LNCAP (cell line): ENCODE measurements around the gene PUS1.

Experiments
- TF ChIP-seq, protein P1 (sequence below): fragments of 450-650 bp; IDR thresholded peaks from 2 replicates; pipeline ENCODE4 v1.5.1; 2017; ENCODE audit warnings: mild to moderate bottlenecking

The PUS1 gene

DNA sequence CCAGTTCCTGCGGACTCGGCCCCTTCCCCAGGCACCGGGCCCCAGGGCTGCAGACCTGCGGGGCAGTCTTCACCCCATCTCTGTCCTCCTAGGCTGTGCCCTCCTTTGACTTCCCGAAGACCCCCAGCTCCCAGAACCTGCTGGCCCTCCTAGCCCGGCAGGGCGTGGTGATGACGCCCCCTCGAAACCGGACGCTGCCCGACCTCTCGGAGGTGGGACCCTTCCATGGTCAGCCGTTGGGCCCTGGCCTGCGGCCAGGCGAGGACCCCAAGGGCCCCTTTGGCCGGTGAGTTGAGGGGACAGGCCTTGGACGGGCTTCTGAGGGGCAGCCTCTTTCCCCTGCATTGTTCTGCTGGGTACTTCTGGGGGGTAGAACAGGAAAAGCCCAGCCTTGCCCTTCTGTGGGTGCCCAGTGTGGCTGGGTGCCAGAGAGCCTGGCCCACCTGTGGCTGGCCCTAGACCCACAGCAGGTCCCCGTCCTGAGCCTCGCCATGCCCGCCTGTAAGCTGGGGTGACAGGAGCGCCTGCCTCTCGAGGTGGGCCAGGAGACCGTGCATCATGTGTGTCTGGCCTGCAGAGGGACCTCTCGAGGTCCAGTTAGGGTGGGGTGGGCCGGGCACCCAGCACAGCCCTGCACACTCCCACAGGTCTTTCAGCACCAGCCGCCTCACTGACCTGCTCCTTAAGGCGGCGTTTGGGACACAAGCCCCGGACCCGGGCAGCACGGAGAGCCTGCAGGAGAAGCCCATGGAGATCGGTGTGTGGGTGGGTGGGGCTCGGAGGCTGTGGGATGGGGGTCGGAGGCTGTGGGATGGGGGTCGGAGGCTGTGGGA lies 12.6 kb upstream of the PUS1 start:
- TF ChIP-seq, protein P1, sequence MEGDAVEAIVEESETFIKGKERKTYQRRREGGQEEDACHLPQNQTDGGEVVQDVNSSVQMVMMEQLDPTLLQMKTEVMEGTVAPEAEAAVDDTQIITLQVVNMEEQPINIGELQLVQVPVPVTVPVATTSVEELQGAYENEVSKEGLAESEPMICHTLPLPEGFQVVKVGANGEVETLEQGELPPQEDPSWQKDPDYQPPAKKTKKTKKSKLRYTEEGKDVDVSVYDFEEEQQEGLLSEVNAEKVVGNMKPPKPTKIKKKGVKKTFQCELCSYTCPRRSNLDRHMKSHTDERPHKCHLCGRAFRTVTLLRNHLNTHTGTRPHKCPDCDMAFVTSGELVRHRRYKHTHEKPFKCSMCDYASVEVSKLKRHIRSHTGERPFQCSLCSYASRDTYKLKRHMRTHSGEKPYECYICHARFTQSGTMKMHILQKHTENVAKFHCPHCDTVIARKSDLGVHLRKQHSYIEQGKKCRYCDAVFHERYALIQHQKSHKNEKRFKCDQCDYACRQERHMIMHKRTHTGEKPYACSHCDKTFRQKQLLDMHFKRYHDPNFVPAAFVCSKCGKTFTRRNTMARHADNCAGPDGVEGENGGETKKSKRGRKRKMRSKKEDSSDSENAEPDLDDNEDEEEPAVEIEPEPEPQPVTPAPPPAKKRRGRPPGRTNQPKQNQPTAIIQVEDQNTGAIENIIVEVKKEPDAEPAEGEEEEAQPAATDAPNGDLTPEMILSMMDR, result no peak

DNA sequence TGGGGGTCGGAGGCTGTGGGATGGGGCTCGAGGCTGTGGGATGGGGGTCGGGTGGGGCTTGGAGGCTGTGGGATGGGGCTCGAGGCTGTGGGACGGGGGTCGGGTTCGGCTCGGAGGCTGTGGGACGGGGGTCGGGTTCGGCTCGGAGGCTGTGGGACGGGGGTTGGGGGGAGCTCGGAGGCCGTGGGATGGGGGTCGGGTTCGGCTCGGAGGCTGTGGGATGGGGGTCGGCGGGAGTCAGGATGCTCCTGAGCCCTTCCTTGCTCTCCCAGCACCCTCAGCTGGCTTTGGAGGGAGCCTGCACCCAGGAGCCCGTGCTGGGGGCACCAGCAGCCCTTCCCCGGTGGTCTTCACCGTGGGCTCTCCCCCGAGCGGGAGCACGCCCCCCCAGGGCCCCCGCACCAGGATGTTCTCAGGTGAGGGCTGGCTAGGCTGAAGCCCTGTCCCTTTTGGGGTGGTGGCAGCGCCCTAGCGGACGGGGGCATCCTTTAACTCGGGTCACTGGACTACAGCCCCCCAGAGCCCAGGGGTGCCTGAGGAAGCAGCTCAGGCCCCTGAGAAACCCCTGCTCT lies 11.9 kb upstream of the PUS1 start:
- TF ChIP-seq, protein P1, result no peak

DNA sequence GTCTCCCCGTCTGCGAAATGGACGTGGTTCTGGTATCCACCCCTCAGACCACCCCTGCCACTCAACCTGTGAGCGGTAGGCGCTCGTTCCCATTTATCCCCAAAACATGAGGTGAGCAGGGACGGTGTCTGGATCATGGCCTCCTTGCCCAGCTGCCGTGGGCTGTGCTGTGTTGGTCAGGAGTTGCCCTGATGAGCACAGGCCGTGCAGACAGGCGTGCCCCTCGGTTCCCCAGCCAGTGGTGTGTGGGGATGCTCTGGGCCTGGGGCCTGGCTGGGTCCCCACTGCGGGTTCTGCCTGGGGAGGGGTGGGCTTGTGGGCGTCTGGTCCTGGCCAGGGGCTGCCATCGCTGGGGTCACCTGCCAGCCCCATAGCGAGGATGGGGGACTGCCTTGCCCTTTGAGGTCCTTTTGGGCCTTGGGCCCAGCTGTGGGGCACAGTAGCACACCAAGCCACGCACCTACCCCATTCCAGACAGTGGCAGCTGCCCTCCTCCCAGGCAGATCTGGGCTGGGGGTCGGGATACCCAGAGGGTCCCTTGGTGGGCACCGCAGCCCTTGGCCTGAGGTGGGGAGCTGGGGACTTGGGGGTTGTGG lies 11.3 kb upstream of the PUS1 start:
- TF ChIP-seq, protein P1, result no peak

DNA sequence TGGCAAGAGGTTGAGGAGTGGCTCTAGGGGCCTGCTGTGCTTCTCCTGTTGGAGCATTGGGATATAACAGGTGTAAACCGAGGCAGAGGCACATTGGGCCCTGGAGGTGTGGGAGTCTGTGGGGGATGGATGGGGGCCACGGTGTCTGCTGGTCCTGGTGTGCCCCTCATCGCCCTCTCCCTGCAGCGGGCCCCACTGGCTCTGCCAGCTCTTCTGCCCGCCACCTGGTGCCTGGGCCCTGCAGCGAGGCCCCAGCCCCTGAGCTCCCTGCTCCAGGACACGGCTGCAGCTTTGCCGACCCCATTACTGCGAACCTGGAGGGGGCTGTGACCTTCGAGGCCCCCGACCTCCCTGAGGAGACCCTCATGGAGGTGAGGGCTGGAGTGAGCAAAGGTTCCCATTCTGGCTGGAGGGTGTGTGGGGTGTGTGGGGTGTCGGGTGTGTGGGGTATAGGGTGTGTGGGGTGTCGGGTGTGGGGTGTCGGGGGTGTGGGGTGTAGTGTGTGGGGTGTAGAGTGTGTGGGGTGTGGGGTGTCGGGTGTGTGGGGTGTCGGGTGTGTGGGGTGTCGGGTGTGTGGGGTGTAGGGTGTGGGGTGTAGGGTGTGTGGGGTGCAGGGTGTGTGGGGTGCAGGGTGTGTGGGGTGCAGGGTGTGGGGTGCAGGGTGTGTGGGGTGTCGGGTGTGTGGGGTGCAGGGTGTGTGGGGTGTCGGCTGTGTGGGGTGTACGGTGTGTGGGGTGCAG lies 10.6 kb upstream of the PUS1 start:
- TF ChIP-seq, protein P1, result no peak

DNA sequence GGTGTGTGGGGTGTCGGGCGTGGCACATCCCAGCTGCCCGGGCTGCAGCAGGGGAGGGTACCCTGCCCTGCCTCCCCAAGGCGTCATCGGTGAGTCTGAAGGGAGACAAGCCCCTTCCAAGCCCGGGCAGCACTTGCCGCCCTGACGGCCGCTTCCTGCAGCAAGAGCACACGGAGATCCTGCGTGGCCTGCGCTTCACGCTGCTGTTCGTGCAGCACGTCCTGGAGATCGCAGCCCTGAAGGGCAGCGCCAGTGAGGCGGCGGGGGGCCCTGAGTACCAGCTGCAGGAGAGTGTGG lies 10.1 kb upstream of the PUS1 start:
- TF ChIP-seq, protein P1, result no peak

DNA sequence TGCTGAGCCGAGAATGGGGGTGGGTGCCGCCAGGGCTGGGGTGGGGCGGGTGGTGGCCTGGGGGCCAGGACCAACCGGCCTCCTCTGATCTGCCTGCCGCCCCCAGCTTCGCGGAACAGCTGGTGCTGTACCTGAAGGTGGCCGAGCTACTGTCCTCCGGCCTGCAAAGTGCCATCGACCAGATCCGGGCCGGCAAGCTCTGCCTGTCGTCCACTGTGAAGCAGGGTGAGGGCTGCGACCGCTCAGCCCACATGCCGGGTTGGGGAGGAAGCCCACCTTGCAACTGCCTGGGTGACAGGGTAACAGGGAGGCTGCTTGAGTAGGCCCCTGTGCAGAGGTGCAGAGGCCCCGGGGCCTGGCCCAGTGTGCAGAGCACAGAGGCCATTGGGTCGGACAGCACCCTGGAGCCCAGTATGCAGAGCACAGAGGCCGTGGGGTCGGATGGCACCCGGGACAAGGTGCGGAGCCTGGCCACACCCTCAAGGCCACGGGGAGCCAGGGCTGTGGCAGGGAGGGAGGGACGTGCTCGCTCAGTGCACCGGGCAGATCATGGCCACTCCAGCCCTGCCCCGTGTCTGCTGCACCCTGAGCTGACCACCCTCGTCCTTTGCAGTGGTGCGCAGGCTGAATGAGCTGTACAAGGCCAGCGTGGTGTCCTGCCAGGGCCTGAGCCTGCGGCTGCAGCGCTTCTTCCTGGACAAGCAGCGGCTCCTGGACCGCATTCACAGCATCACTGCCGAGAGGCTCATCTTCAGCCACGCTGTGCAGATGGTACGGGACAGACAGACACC lies 9.5 kb upstream of the PUS1 start:
- TF ChIP-seq, protein P1, result no peak

DNA sequence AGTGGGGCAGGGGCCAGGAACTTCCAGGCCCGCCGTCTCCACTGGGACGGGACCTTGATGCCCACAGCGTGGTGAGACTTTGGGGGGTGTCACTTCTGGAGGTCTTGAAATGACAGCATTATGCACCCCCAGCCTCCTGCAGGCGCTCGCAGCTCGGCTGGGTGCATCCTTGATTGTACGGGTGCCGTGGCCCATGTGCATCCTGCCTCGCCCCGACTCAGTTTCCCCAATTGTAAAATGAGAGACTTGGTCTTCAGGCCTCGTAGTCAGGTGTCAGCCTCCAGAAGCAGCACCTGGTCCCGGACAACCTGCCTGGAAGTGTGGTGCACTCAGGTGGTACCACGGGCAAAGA lies 8.9 kb upstream of the PUS1 start:
- TF ChIP-seq, protein P1, result no peak
